K562 (cell line): ENCODE data around the gene SLC2A4. TPM values are rescaled to one million over a fixed set of nuclear protein-coding genes. Genes with fewer than 3 reads are reported as not detected.

ENCODE experiments used
- BRD4 ChIP-seq: fragments of 200-600 bp; sonication (generic); IDR thresholded peaks from 2 replicates; pipeline ENCODE4 v1.6.1; 2017; ENCODE audit warnings: inconsistent platforms
- BRD9 ChIP-seq: fragments of 450-650 bp; IDR thresholded peaks from 2 replicates; pipeline ENCODE4 v1.6.1; 2018; ENCODE audit warnings: low read depth; ENCODE audit not compliant: partially characterized antibody
- CCAR2 ChIP-seq: fragments of 200-400 bp; formaldehyde crosslinking; IDR thresholded peaks from 2 replicates; pipeline ENCODE4 v1.6.1; 2017; ENCODE audit warnings: mild to moderate bottlenecking, low read depth, low read length
- FIP1L1 ChIP-seq: fragments of 200-400 bp; formaldehyde crosslinking; IDR thresholded peaks from 2 replicates; pipeline ENCODE4 v1.6.1; 2018; ENCODE audit warnings: mild to moderate bottlenecking, low read depth, low read length; ENCODE audit not compliant: poor library complexity, severe bottlenecking
- HOXB6 ChIP-seq: fragments of 250-450 bp; sonication (Bioruptor Pico); IDR thresholded peaks from 2 replicates; pipeline ENCODE4 v1.5.1; 2022; ENCODE audit warnings: mild to moderate bottlenecking, borderline replicate concordance
- NCOR1 ChIP-seq: fragments of 450-650 bp; IDR thresholded peaks from 2 replicates; pipeline ENCODE4 v1.6.1; 2016; ENCODE audit warnings: mild to moderate bottlenecking, moderate library complexity
- NR2C1 ChIP-seq, 2 experiments: fragments of 450-650 bp; IDR thresholded peaks; 2 replicates each; pipeline ENCODE4 v1.6.1; 2017; ENCODE audit warnings: mild to moderate bottlenecking in 2 of 2, antibody characterized with exemption in 1 of 2, inconsistent platforms in 1 of 2, missing compliant biosample characterization in 1 of 2, missing genetic modification characterization in 1 of 2
- POLR2G ChIP-seq: fragments of 200-400 bp; formaldehyde crosslinking; IDR thresholded peaks from 2 replicates; pipeline ENCODE4 v1.6.1; 2017; ENCODE audit warnings: low read depth, mild to moderate bottlenecking, antibody characterized with exemption, low read length, moderate library complexity
- SIRT6 ChIP-seq: IDR thresholded peaks from one replicate; pipeline ENCODE4 v1.6.1; 2012; ENCODE audit warnings: low read depth, mild to moderate bottlenecking, control low read depth, inconsistent platforms, low read length, moderate library complexity
- SNIP1 ChIP-seq: fragments of 450-650 bp; IDR thresholded peaks from 2 replicates; pipeline ENCODE4 v1.7.1; 2017; ENCODE audit warnings: low read depth, mild to moderate bottlenecking
- SREBF2 ChIP-seq: sonication (generic); formaldehyde crosslinking; IDR thresholded peaks from 2 replicates; pipeline ENCODE4 v1.4.0; 2020; ENCODE audit warnings: mild to moderate bottlenecking, missing genetic modification reagents
- SRSF3 ChIP-seq: fragments of 200-400 bp; formaldehyde crosslinking; IDR thresholded peaks from 2 replicates; pipeline ENCODE4 v1.6.1; 2016; ENCODE audit warnings: mild to moderate bottlenecking, low read length, moderate library complexity; ENCODE audit not compliant: insufficient read depth
- TCFL5 ChIP-seq: fragments of 250-450 bp; sonication (Bioruptor Pico); conservative IDR thresholded peaks from 2 replicates; pipeline ENCODE4 v1.6.1; 2021; ENCODE audit warnings: mild to moderate bottlenecking, moderate library complexity, matching md5 sums
- TRIM24 ChIP-seq, 2 experiments: fragments of 450-650 bp; IDR thresholded peaks; 2 replicates each; pipeline ENCODE4 v1.6.1; 2016
- ZNF140 ChIP-seq: fragments of 250-450 bp; sonication (Bioruptor Pico); IDR thresholded peaks from 2 replicates; pipeline ENCODE4 v1.8.0; 2021; ENCODE audit warnings: moderate library complexity, mild to moderate bottlenecking, inconsistent platforms
- ZNF23 ChIP-seq: fragments of 250-450 bp; sonication (Bioruptor Pico); IDR thresholded peaks from 2 replicates; pipeline ENCODE4 v1.4.0; 2020; ENCODE audit warnings: mild to moderate bottlenecking
- ZNF408 ChIP-seq: fragments of 250-450 bp; sonication (Bioruptor Pico); IDR thresholded peaks from 2 replicates; pipeline ENCODE4 v1.4.0; 2020; ENCODE audit warnings: low read depth, mild to moderate bottlenecking, moderate library complexity
- ZNF764 ChIP-seq: fragments of 250-450 bp; sonication (Bioruptor Pico); IDR thresholded peaks from 2 replicates; pipeline ENCODE4 v1.4.0; 2020; ENCODE audit warnings: low read depth, mild to moderate bottlenecking, moderate library complexity
- ZNF766 ChIP-seq: fragments of 200-800 bp; sonication (Bioruptor generic); conservative IDR thresholded peaks from 2 replicates; pipeline ENCODE4 v1.6.1; 2016; ENCODE audit warnings: missing genetic modification characterization, missing compliant biosample characterization
- polyA plus RNA-seq, 8 experiments: library from polyadenylated mRNA; depleted of rRNA in 4 of 8; stranded (reverse) in 5 of 8; unstranded in 3 of 8; fragments of >200 nt; fragmentation: Nextera tagmentation in 2 of 8; fragmentation: Illumina TruSeq in 1 of 8; extraction: Ambion mirVana in 2 of 8; extraction: Trizol in 1 of 8; gene quantifications; 2 replicates each; pipeline versions ENCODE4 v1.2.1 to v1.2.3, GENCODE V29; 2011 to 2014; ENCODE audit warnings: inconsistent platforms in 1 of 8, missing spikeins in 1 of 8
- total RNA-seq, 7 experiments: library from RNA; depleted of rRNA in 6 of 7; stranded (reverse); fragments of >200 nt in 6 of 7; fragmentation: Illumina TruSeq in 2 of 7; extraction: Trizol in 2 of 7; gene quantifications; 2 replicates each; pipeline versions ENCODE4 v1.2.1 to v1.2.3, GENCODE V29; 2011 to 2021; ENCODE audit warnings: low replicate concordance in 1 of 7
- TF ChIP-seq, protein P1 (sequence below): fragments of 250-450 bp; sonication (Bioruptor Pico); IDR thresholded peaks from 2 replicates; pipeline ENCODE4 v1.5.0; 2021; ENCODE audit warnings: mild to moderate bottlenecking, moderate library complexity
- TF ChIP-seq, protein P2 (sequence below), 2 experiments: fragments of 200-800 bp in 1 of 2; sonication (Bioruptor generic) in 1 of 2; sonication (generic) in 1 of 2; formaldehyde crosslinking in 1 of 2; IDR thresholded peaks in 1 of 2; conservative IDR thresholded peaks in 1 of 2; 2 replicates each; pipeline versions ENCODE4 v1.5.0 to v1.6.1; 2016 to 2020; ENCODE audit warnings: missing compliant biosample characterization in 1 of 2, missing genetic modification characterization in 1 of 2, missing genetic modification reagents in 1 of 2
- TF ChIP-seq, protein P3 (sequence below): fragments of 450-650 bp; IDR thresholded peaks from 2 replicates; pipeline ENCODE4 v1.7.1; 2018; ENCODE audit warnings: mild to moderate bottlenecking, low read depth; ENCODE audit not compliant: partially characterized antibody

Gene SLC2A4
- total and polyA plus RNA-seq, 9 of the 15 experiments (the other 6 are each of a cell fraction or from before 2014, with no cell fraction given) = 0.74 to 3.5 (median 1.6) TPM

DNA sequence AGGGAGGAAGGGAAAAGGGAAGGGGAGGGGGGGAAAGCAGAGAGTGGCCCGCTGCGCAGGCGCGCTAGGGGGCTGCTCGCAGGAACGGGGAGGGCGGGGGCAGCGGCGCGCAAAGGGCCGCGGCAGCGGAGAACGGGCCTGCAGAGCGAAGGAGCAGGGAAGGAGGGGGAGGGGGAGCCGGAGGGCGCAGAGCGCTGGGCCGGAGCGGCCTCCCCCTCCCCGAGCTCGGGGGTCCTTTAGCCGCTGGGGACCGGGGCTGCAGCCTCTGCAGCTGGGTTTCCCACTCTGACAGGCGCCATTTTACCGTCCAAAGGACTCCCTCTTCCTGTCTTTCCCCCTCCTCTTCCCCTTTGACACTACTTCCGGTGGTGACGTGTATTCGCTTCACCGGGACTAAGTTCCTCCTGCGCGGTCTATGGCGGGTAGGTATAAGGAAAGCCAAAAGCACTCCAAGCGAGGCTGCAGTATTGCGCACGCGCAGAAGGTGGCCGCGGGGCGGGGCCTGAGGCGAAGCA is 29.8 kb upstream of the SLC2A4 start, which contains the start of gene CTDNEP1 (continued):
- TF ChIP-seq ZNF140 (CRISPR knock-in tag) = no peak
- TF ChIP-seq CCAR2 = no peak
- TF ChIP-seq, protein P1, sequence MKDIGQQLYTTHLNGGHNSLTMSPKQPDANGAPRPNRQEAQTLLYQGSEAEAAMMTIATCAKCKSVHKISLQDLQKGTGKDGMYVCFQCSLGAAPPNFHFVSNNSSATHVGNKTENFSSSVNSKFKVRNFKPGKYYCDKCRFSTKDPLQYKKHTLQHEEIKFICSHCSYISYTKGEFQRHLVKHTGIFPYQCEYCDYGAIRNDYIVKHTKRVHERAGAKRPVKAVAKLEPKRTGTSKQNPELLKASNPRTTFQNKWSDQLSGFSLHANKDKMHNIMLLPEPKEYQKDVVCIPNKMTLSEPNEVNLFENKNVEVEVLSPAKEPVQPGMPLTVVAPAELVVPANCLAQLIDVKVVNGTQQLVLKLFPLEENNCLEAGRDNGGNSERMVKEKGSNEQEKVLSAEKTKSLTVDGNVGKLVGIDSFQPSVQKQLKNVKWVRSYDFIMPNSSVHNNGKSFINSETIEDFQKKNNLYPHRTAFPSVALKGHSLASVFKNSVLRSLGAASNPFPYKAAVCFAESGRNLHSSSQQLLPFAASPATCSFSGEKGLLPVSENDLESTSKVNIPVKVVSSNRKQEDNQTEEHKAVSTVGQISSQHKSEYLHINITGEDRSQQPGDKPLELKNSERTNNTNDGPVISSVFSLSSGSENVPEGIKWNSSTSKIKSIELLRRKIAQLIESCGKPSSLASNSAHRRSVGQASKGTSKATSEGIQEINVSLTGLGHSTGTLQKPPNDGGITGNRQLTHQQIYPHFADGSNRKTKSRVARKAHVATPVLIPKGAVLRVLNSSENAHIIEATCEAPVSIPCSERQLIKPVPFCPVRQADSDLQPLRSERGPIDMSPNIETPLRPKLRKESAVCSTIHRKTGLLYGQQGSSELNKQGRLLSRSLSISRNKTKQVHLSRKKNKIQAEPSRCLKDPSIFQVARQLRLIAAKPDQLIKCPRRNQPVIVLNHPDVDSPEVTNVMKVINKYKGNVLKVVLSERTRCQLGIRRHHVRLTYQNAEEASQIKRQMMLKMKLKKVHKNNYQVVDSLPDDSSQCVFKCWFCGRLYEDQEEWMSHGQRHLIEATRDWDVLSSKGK (CRISPR knock-in tag) = no peak
- TF ChIP-seq ZNF408 (CRISPR knock-in tag) = no peak
- no peak for TF ChIP-seq POLR2G
- TF ChIP-seq TCFL5 (CRISPR knock-in tag) = no peak
- no peak for TF ChIP-seq FIP1L1
- no peak for TF ChIP-seq SRSF3
- TF ChIP-seq SREBF2 (CRISPR knock-in tag) = no peak
- TF ChIP-seq ZNF764 (CRISPR knock-in tag) = no peak
- TF ChIP-seq ZNF766 = no peak
- TF ChIP-seq SIRT6 = no peak
- peak; percentile 91 for TF ChIP-seq NR2C1 (IDR thresholded peaks at IDR 0.05)
- peak; percentile 92 for TF ChIP-seq NR2C1 (tag; IDR thresholded peaks at IDR 0.05)
- TF ChIP-seq NCOR1 = no peak
- TF ChIP-seq, protein P2, sequence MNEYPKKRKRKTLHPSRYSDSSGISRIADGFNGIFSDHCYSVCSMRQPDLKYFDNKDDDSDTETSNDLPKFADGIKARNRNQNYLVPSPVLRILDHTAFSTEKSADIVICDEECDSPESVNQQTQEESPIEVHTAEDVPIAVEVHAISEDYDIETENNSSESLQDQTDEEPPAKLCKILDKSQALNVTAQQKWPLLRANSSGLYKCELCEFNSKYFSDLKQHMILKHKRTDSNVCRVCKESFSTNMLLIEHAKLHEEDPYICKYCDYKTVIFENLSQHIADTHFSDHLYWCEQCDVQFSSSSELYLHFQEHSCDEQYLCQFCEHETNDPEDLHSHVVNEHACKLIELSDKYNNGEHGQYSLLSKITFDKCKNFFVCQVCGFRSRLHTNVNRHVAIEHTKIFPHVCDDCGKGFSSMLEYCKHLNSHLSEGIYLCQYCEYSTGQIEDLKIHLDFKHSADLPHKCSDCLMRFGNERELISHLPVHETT (CRISPR knock-in tag; conservative IDR thresholded peaks at IDR 0.05 in 1 of 2, IDR thresholded peaks at IDR 0.05 in 1 of 2) = peak in 1 of 2 experiments; percentile 91; a peak in 2 of 4 replicates
- peak; percentile 15; the same call in 1 of the 2 replicates for TF ChIP-seq BRD4
- no peak for TF ChIP-seq SNIP1
- TF ChIP-seq, protein P3, sequence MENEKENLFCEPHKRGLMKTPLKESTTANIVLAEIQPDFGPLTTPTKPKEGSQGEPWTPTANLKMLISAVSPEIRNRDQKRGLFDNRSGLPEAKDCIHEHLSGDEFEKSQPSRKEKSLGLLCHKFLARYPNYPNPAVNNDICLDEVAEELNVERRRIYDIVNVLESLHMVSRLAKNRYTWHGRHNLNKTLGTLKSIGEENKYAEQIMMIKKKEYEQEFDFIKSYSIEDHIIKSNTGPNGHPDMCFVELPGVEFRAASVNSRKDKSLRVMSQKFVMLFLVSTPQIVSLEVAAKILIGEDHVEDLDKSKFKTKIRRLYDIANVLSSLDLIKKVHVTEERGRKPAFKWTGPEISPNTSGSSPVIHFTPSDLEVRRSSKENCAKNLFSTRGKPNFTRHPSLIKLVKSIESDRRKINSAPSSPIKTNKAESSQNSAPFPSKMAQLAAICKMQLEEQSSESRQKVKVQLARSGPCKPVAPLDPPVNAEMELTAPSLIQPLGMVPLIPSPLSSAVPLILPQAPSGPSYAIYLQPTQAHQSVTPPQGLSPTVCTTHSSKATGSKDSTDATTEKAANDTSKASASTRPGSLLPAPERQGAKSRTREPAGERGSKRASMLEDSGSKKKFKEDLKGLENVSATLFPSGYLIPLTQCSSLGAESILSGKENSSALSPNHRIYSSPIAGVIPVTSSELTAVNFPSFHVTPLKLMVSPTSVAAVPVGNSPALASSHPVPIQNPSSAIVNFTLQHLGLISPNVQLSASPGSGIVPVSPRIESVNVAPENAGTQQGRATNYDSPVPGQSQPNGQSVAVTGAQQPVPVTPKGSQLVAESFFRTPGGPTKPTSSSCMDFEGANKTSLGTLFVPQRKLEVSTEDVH = peak; percentile 60
- no peak for TF ChIP-seq TRIM24 (IDR thresholded peaks at IDR 0.05)
- TF ChIP-seq HOXB6 (CRISPR knock-in tag) = no peak
- no peak for TF ChIP-seq BRD9
- TF ChIP-seq ZNF23 = no peak
